Neural cell (in vitro differentiated cells): ENCODE data around the gene PTPRD. TPM values are rescaled to one million over a fixed set of nuclear protein-coding genes. Genes with fewer than 3 reads are reported as not detected.

ENCODE experiments used
- H2AFZ ChIP-seq: fragments of 200-600, 300-800 bp; sonication (generic), shearing (Covaris generic); 2 replicates; pipeline ENCODE4 v1.6.0; 2014; ENCODE audit warnings: low read depth, mild to moderate bottlenecking, antibody characterized with exemption, low read length, moderate library complexity
- H3F3A ChIP-seq: fragments of 200-600 bp; shearing (Covaris generic); 2 replicates; pipeline ENCODE4 v1.6.1; 2016; ENCODE audit warnings: mild to moderate bottlenecking, moderate library complexity, mixed read lengths, antibody characterized with exemption, low read length; ENCODE audit not compliant: insufficient read depth, poor library complexity, severe bottlenecking
- H3K27ac ChIP-seq: fragments of 200-600, 300-800 bp; sonication (generic), shearing (Covaris generic); 2 replicates; pipeline ENCODE4 v1.5.1; 2014; ENCODE audit warnings: mild to moderate bottlenecking, low read length, moderate library complexity
- H3K27me3 ChIP-seq: fragments of 300-800, 200-600 bp; sonication (generic), shearing (Covaris generic); 2 replicates; pipeline ENCODE4 v1.6.0; 2014; ENCODE audit warnings: mild to moderate bottlenecking, low read depth, low read length, moderate library complexity; ENCODE audit not compliant: insufficient read depth
- H3K36me3 ChIP-seq: fragments of 300-800, 200-600 bp; sonication (generic), shearing (Covaris generic); 2 replicates; pipeline ENCODE4 v1.5.1; 2014; ENCODE audit warnings: mild to moderate bottlenecking, antibody characterized with exemption, low read length, moderate library complexity; ENCODE audit not compliant: insufficient read depth
- H3K4me2 ChIP-seq: fragments of 300-800, 200-600 bp; sonication (generic), shearing (Covaris generic); 2 replicates; pipeline ENCODE4 v1.6.0; 2014; ENCODE audit warnings: mild to moderate bottlenecking, low read length
- H3K4me3 ChIP-seq: fragments of 300-800, 200-600 bp; sonication (generic), shearing (Covaris generic); 2 replicates; pipeline ENCODE4 v1.5.1; 2014; ENCODE audit warnings: mild to moderate bottlenecking, low read length, moderate library complexity
- H3K79me2 ChIP-seq: fragments of 200-600 bp; shearing (Covaris generic); replicated peaks from 2 replicates; pipeline ENCODE4 v1.6.0; 2014; ENCODE audit warnings: mild to moderate bottlenecking, low read length, moderate library complexity; ENCODE audit not compliant: insufficient read depth
- H3K9ac ChIP-seq: fragments of 300-800, 200-600 bp; sonication (generic), shearing (Covaris generic); 2 replicates; pipeline ENCODE4 v1.6.1; 2016; ENCODE audit warnings: mild to moderate bottlenecking, low read length, mixed read lengths
- H3K9me2 ChIP-seq: fragments of 200-600 bp; shearing (Covaris generic); 2 replicates; pipeline ENCODE4 v1.6.1; 2016; ENCODE audit warnings: mild to moderate bottlenecking, low read length, mixed read lengths; ENCODE audit not compliant: insufficient read depth
- H3K9me3 ChIP-seq: fragments of 200-600, 300-800 bp; sonication (generic), shearing (Covaris generic); 2 replicates; pipeline ENCODE4 v1.6.1; 2016; ENCODE audit warnings: mild to moderate bottlenecking, mixed run types, low read length, moderate library complexity, mixed read lengths
- H4K20me1 ChIP-seq: fragments of 200-600 bp; shearing (Covaris generic); 2 replicates; pipeline ENCODE4 v1.6.1; 2016; ENCODE audit warnings: mild to moderate bottlenecking, mixed run types; ENCODE audit not compliant: insufficient read depth
- CTCF ChIP-seq: fragments of 450-650 bp; IDR thresholded peaks from 2 replicates; pipeline ENCODE4 v1.5.1; 2014; ENCODE audit warnings: antibody characterized with exemption, mild to moderate bottlenecking, moderate library complexity; ENCODE audit not compliant: poor library complexity, severe bottlenecking
- EP300 ChIP-seq: fragments of 450-650 bp; conservative IDR thresholded peaks from 2 replicates; pipeline ENCODE4 v1.6.1; 2014; ENCODE audit warnings: antibody characterized with exemption, mild to moderate bottlenecking, moderate library complexity; ENCODE audit not compliant: poor library complexity, severe bottlenecking
- EZH2 ChIP-seq: fragments of 200-600, 300-800 bp; shearing (Covaris generic), sonication (generic); IDR thresholded peaks from 2 replicates; pipeline ENCODE4 v1.6.1; 2014; ENCODE audit warnings: antibody characterized with exemption, low read length, borderline replicate concordance, mild to moderate bottlenecking; ENCODE audit not compliant: insufficient read depth, poor library complexity, severe bottlenecking
- MXI1 ChIP-seq: fragments of 450-650 bp; conservative IDR thresholded peaks from 2 replicates; pipeline ENCODE4 v1.6.1; 2014; ENCODE audit warnings: antibody characterized with exemption, mild to moderate bottlenecking; ENCODE audit not compliant: poor library complexity, severe bottlenecking
- POLR2AphosphoS5 ChIP-seq: IDR thresholded peaks from 2 replicates; pipeline ENCODE4 v1.6.1; 2012
- RAD21 ChIP-seq: fragments of 450-650 bp; conservative IDR thresholded peaks from 2 replicates; pipeline ENCODE4 v1.6.1; 2014; ENCODE audit warnings: antibody characterized with exemption, mild to moderate bottlenecking, moderate library complexity
- REST ChIP-seq: IDR thresholded peaks from 2 replicates; pipeline ENCODE4 v1.6.1; 2012; ENCODE audit warnings: borderline replicate concordance
- SMC3 ChIP-seq: fragments of 450-650 bp; conservative IDR thresholded peaks from 2 replicates; pipeline ENCODE4 v1.6.1; 2014; ENCODE audit warnings: antibody characterized with exemption, mild to moderate bottlenecking, moderate library complexity; ENCODE audit not compliant: poor library complexity
- TAF1 ChIP-seq: IDR thresholded peaks from 2 replicates; pipeline ENCODE4 v1.6.1; 2012; ENCODE audit warnings: low read depth
- polyA plus RNA-seq: library from polyadenylated mRNA; depleted of rRNA; stranded (reverse); fragments of >200 nt; gene quantifications from 2 replicates; pipeline ENCODE4 v1.2.3, GENCODE V29; 2014

Gene PTPRD
- polyA plus RNA-seq, 1 donor from 2014 or later: 143 TPM

GRCh38 chr9:8757881-8758280 lies 1854.9 kb downstream of the PTPRD start:
- TF ChIP-seq SMC3: no peak
- no peak for TF ChIP-seq TAF1
- no peak for TF ChIP-seq POLR2AphosphoS5
- no peak for TF ChIP-seq EZH2
- TF ChIP-seq EP300: peak; percentile 20
- TF ChIP-seq MXI1: no peak
- peak; percentile 54 for TF ChIP-seq REST
- no peak overlapping the region for H3K9ac ChIP-seq
- no peaks in the 10 kb centered on the region for H3K36me3 ChIP-seq
- H3K9me2 ChIP-seq: no peaks in the 10 kb centered on the region
- H3K79me2 ChIP-seq: peaks cover 14% of the 10 kb centered on the region
- peak overlapping the region; percentile 28 for H3K4me3 ChIP-seq
- H3K9me3 ChIP-seq: no peaks in the 10 kb centered on the region
- peak overlapping the region; percentile 15 for H3K4me2 ChIP-seq
- H3F3A ChIP-seq: no peaks in the 10 kb centered on the region
- no peaks in the 10 kb centered on the region for H3K27me3 ChIP-seq
- H2AFZ ChIP-seq: no peak overlapping the region
- H3K27ac ChIP-seq: peak overlapping the region; percentile 44
- H4K20me1 ChIP-seq: no peaks in the 10 kb centered on the region

- Histone ChIP-seq H3K4me3 (no peak overlapping the region), H3K27ac (no peak overlapping the region)
These were observed 1858.1 kb downstream of the PTPRD start for GRCh38 chr9:8754751-8755150.

More at GRCh38 chr9:8754751-8755150, 1858.1 kb downstream of the PTPRD start:
- H4K20me1 ChIP-seq: no peaks in the 10 kb centered on the region
- H2AFZ ChIP-seq: no peak overlapping the region
- TF ChIP-seq EP300 (no peak), CTCF (no peak), REST (no peak), RAD21 (no peak), EZH2 (no peak), MXI1 (no peak), POLR2AphosphoS5 (no peak), TAF1 (no peak), SMC3 (no peak)
- no peak overlapping the region for H3K9ac ChIP-seq
- H3K36me3 ChIP-seq: no peaks in the 10 kb centered on the region
- no peak overlapping the region for H3K4me2 ChIP-seq
- no peaks in the 10 kb centered on the region for H3K9me3 ChIP-seq
- H3K79me2 ChIP-seq: peaks cover 19% of the 10 kb centered on the region
- H3F3A ChIP-seq: no peaks in the 10 kb centered on the region
- H3K27me3 ChIP-seq: no peaks in the 10 kb centered on the region
- no peaks in the 10 kb centered on the region for H3K9me2 ChIP-seq
